Measurements from ENCODE around the gene MAP1LC3A.

DNA sequence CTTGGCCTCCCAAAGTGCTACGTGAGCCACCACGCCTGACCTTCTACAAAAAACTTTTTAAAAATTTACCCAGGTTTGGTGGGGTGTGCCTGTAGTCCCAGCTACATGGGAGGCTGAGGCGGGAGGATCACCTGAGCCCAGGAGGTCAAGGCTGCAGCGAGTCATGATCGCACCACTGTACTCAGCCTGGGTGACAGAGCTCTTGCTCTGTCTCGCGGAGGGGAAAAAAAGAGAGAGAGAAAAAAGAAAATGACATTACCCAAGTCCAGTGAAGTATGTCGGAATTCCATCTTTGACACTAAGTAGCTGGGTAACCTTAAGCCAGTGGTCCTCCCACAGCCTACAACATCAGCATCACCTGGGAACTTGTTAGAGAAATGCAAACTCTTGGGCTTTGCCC is 18.8 kb upstream of the MAP1LC3A start:
- TF ChIP-seq, protein P1, sequence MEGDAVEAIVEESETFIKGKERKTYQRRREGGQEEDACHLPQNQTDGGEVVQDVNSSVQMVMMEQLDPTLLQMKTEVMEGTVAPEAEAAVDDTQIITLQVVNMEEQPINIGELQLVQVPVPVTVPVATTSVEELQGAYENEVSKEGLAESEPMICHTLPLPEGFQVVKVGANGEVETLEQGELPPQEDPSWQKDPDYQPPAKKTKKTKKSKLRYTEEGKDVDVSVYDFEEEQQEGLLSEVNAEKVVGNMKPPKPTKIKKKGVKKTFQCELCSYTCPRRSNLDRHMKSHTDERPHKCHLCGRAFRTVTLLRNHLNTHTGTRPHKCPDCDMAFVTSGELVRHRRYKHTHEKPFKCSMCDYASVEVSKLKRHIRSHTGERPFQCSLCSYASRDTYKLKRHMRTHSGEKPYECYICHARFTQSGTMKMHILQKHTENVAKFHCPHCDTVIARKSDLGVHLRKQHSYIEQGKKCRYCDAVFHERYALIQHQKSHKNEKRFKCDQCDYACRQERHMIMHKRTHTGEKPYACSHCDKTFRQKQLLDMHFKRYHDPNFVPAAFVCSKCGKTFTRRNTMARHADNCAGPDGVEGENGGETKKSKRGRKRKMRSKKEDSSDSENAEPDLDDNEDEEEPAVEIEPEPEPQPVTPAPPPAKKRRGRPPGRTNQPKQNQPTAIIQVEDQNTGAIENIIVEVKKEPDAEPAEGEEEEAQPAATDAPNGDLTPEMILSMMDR (IDR thresholded peaks at IDR 0.05) = no peak
- no peak for TF ChIP-seq POLR2A (IDR thresholded peaks at IDR 0.05)
